GM06990 (cell line): ENCODE data around the gene FEM1C.
A peak's percentile ranks its signal among the peaks of the same experiment; 100 is the strongest.

Source experiments
- DNase-seq: peaks from one replicate; pipeline ENCODE4 v3.0.0-alpha.2; 2011; ENCODE audit not compliant: insufficient read length; ENCODE audit errors: extremely low read depth
- H3K27me3 ChIP-seq: replicated peaks from 2 replicates; pipeline ENCODE4 v1.6.0; 2011; ENCODE audit warnings: low read length; ENCODE audit not compliant: control insufficient read depth, insufficient read depth
- H3K36me3 ChIP-seq: 2 replicates; pipeline ENCODE4 v1.5.1; 2011; ENCODE audit warnings: low read length; ENCODE audit not compliant: control insufficient read depth, insufficient read depth
- H3K4me3 ChIP-seq: replicated peaks from 2 replicates; pipeline ENCODE4 v1.5.1; 2011; ENCODE audit warnings: low read depth, mild to moderate bottlenecking, control low read depth, low read length
- CTCF ChIP-seq: IDR thresholded peaks from 2 replicates; pipeline ENCODE4 v1.5.1; 2011; ENCODE audit warnings: low read length, control low read depth, mild to moderate bottlenecking, inconsistent platforms; ENCODE audit not compliant: insufficient read depth, poor library complexity, severe bottlenecking

FEM1C gene

GRCh38 chr5:115541611-115542010, 3.0 kb downstream of the FEM1C start:
- no peak for DNase-seq
- TF ChIP-seq CTCF: no peak
- Histone ChIP-seq H3K4me3 (peak overlapping the region; percentile 95), H3K27me3 (no peaks in the 10 kb centered on the region), H3K36me3 (peaks cover 4% of the 10 kb centered on the region)

- DNase-seq: no peak
- Histone ChIP-seq H3K27me3 (no peaks in the 10 kb centered on the region), H3K4me3 (no peak overlapping the region), H3K36me3 (peaks cover 4% of the 10 kb centered on the region)
- no peak for TF ChIP-seq CTCF
Observed at GRCh38 chr5:115535479-115536035, 9.0 kb downstream of the FEM1C start.

- Histone ChIP-seq H3K4me3 (no peak overlapping the region), H3K36me3 (peaks cover 2% of the 10 kb centered on the region; the same call in 1 of the 2 replicates), H3K27me3 (no peaks in the 10 kb centered on the region)
- DNase-seq: no peak
- TF ChIP-seq CTCF: no peak
Observed at GRCh38 chr5:115532517-115532916, 12.1 kb downstream of the FEM1C start.

- DNase-seq: no peak
- TF ChIP-seq CTCF: no peak
- no peaks in the 10 kb centered on the region; the same call in 1 of the 2 replicates for H3K36me3 ChIP-seq
- H3K27me3 ChIP-seq: no peaks in the 10 kb centered on the region
- H3K4me3 ChIP-seq: no peak overlapping the region
Observed at GRCh38 chr5:115531787-115532367, 12.7 kb downstream of the FEM1C start.

- H3K4me3 ChIP-seq: no peak overlapping the region
- TF ChIP-seq CTCF: no peak
- no peak for DNase-seq
- no peaks in the 10 kb centered on the region for H3K27me3 ChIP-seq
- H3K36me3 ChIP-seq: no peaks in the 10 kb centered on the region; the same call in 1 of the 2 replicates
Observed at GRCh38 chr5:115531380-115531779, 13.2 kb downstream of the FEM1C start.
